Measurements from ENCODE around the gene TEX12.

GRCh38 chr11:112134473-112134872 lies 32.7 kb upstream of the TEX12 start:
- TF ChIP-seq CTCF (IDR thresholded peaks at IDR 0.05) = no peak
- TF ChIP-seq POLR2A (IDR thresholded peaks at IDR 0.05) = no peak
